Measurements from ENCODE around the gene EMC9. TPM values are rescaled to one million over a fixed set of nuclear protein-coding genes. Genes with fewer than 3 reads are reported as not detected.

EMC9 gene
- total RNA-seq, 4 donors from 2014 or later = 6.2 to 21.2 (median 10.9) TPM; not detected in 1

- Histone ChIP-seq H3K4me1 (no peaks in the 10 kb centered on the region), H3K4me3 (peak overlapping the region; percentile 60 to 82), H3K27me3 (no peaks in the 10 kb centered on the region), H3K27ac (peak overlapping the region; percentile 99 to 100), H3K36me3 (no peaks in the 10 kb centered on the region), H3K9me3 (no peaks in the 10 kb centered on the region)
- TF ChIP-seq POLR2A (IDR thresholded peaks at IDR 0.05) = no peak
- TF ChIP-seq, protein P1, sequence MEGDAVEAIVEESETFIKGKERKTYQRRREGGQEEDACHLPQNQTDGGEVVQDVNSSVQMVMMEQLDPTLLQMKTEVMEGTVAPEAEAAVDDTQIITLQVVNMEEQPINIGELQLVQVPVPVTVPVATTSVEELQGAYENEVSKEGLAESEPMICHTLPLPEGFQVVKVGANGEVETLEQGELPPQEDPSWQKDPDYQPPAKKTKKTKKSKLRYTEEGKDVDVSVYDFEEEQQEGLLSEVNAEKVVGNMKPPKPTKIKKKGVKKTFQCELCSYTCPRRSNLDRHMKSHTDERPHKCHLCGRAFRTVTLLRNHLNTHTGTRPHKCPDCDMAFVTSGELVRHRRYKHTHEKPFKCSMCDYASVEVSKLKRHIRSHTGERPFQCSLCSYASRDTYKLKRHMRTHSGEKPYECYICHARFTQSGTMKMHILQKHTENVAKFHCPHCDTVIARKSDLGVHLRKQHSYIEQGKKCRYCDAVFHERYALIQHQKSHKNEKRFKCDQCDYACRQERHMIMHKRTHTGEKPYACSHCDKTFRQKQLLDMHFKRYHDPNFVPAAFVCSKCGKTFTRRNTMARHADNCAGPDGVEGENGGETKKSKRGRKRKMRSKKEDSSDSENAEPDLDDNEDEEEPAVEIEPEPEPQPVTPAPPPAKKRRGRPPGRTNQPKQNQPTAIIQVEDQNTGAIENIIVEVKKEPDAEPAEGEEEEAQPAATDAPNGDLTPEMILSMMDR (IDR thresholded peaks at IDR 0.05) = no peak
- no peak for DNase-seq
- intact Hi-C loops (cut with DNase I; ENCODE audit: low total_unique reads) = no loop called here
Measured at GRCh38 chr14:24115422-24116127, 25.8 kb downstream of the EMC9 start.

- Histone ChIP-seq H3K36me3 (no peaks in the 10 kb centered on the region), H3K4me3 (peak within 1 kb of the TSS; percentile 60 to 82), H3K4me1 (no peaks in the 10 kb centered on the region), H3K27ac (peak within 1 kb of the TSS; percentile 99 to 100), H3K27me3 (no peaks in the 10 kb centered on the region), H3K9me3 (no peaks in the 10 kb centered on the region)
- DNase-seq = peak; percentile 98 to 99
- intact Hi-C loops (cut with DNase I; ENCODE audit: low total_unique reads) = no loop called here
- TF ChIP-seq, protein P1 (IDR thresholded peaks at IDR 0.05) = peak in 1 of 4 experiments; percentile 4
- TF ChIP-seq POLR2A (IDR thresholded peaks at IDR 0.05) = peak; percentile 49 to 61
Measured at GRCh38 chr14:24114532-24115421, 26.6 kb downstream of the EMC9 start, which contains the start of the genes DCAF11 and NRL. TSS of gene DCAF11 (plus strand) at chr14:24114777. CDS start at chr14:24115595, 818 bp downstream. TSS of gene NRL (minus strand) at chr14:24114949. CDS start at chr14:24082848, 32,101 bp downstream.

GRCh38 chr14:24113801-24114531 lies 27.4 kb downstream of the EMC9 start:
- Histone ChIP-seq H3K27ac (peak overlapping the region; percentile 99 to 100), H3K9me3 (no peaks in the 10 kb centered on the region), H3K27me3 (no peaks in the 10 kb centered on the region), H3K4me1 (no peaks in the 10 kb centered on the region), H3K36me3 (no peaks in the 10 kb centered on the region), H3K4me3 (peak overlapping the region; percentile 60 to 82)
- intact Hi-C loops (cut with DNase I; ENCODE audit: low total_unique reads) = no loop called here
- TF ChIP-seq POLR2A (IDR thresholded peaks at IDR 0.05) = peak in 1 of 2 donors; percentile 33
- TF ChIP-seq, protein P1 (IDR thresholded peaks at IDR 0.05) = peak in 1 of 4 experiments; percentile 2
- peak; percentile 78 to 85 for DNase-seq

DNA sequence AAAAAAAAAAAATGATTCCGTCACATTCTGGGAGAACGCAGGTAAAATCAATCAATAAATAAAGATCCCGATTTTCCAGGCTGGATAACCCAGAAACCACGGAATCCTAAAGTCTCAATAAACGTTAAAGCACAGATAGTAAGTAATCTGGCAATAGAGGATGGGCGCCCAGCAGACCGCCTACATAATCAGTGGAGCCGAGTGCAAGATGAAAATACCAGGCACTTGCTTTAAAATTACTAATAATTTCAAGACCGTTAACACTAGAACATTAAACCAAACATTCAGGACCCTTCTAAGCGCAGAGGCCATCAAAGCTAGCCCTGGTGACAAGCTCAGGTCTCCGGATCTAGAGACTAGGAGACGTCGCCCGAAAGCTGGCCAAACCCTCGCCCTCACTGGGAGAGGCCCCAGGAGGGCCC lies 28.0 kb downstream of the EMC9 start:
- Histone ChIP-seq H3K9me3 (no peaks in the 10 kb centered on the region), H3K36me3 (no peaks in the 10 kb centered on the region), H3K4me1 (no peaks in the 10 kb centered on the region), H3K4me3 (peak overlapping the region; percentile 60 to 82), H3K27ac (peak overlapping the region; percentile 99 to 100), H3K27me3 (no peaks in the 10 kb centered on the region)
- DNase-seq = no peak
- intact Hi-C loops (cut with DNase I; ENCODE audit: low total_unique reads) = no loop called here
- TF ChIP-seq, protein P1 (IDR thresholded peaks at IDR 0.05) = no peak
- no peak for TF ChIP-seq POLR2A (IDR thresholded peaks at IDR 0.05)

Measured in uterus (tissue), 4 donors.